ENCODE results near the gene DEPDC5.
A peak's percentile ranks its signal among the peaks of the same experiment; 100 is the strongest.
"Not testable (repeated sequence)": the region's sequence is repeated elsewhere in the genome, so short reads cannot be mapped to it uniquely, and the experiment has no call there.

Gene DEPDC5

DNA sequence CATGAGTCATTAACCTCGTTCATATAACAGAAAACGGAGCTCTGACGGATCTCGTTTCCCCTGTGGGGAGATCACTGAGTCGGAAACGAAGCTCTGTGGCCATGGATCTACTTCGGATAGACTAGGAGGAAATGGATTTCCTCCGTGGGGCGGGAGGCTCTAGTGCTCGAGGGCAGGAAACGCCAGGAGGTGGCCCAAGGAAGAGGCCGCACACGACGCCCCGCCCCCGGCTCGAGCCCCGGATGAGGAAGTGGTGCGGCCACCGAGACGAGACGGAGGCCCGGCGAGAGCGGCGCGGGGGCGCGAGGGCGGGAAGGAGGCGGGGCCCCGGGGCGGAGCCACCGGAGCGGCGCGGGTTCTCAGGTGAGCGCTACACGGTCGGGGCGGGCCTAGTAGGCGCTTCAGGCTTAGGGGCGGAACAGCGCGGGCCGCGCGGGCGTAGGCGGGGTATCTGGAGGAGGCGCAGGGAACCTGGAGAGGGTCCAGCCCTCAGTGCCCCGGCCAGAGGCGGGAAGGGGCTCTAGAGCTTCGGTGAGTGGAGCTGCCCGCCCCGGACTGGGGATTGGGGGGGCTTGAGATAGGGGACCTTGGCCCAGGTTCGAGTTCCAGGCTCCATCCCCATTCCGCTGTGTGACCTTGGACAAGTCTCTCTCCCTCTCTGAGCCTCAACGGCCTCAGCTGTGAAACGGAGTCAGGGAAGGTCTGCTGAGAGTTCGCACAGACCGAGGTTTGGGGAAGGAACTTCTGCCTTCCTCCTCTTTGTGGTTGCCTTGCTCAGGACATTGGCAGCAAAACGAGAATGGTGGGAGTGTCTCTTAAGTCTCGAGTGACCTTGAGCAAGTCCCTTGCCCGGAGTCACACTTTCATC lies at the start of gene DEPDC5:
TSS of gene DEPDC5 (plus strand) at position 386 of the 868 bp plus-strand sequence. CDS start 903 bp downstream, outside the sequence.
- DNase-seq = peak; percentile 86 to 92

DNA sequence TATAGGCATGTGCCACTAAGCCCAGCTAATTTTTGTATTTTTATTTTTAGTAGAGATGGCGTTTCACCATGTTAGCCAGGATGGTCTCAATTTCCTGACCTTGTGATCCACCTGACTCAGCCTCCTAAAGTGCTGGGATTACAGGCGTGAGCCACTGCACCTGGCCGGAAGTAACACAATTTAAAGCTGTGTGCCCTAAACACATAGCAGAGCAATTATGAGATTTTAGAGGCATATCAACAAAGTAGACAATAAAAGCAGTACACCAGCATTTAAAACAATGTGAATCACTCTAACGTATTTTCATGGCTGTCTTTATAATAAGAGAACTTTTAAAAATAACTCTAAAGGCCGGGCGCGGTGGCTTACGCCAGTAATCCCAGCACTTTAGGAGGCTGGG lies 46.3 kb upstream of the DEPDC5 start:
- no peak for DNase-seq

DNA sequence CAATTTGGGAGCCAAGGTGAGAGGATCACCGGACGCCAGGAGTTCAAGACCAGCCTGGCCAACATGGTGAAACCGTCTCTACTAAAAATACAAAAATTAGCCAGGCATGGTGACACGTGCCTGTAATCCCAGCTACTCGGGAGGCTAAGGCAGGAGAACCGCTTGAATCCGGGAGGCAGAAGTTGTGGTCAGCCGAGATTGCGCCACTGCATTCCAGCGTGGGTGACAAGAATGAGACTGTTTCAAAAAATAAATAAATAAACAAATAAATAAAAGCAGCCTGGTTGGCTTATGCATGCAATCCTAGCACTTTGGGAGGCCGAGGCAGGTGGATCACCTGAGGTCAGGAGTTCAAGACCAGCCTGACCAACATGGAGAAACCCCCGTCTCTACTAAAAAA lies 42.6 kb upstream of the DEPDC5 start:
- DNase-seq = not testable (repeated sequence)

DNA sequence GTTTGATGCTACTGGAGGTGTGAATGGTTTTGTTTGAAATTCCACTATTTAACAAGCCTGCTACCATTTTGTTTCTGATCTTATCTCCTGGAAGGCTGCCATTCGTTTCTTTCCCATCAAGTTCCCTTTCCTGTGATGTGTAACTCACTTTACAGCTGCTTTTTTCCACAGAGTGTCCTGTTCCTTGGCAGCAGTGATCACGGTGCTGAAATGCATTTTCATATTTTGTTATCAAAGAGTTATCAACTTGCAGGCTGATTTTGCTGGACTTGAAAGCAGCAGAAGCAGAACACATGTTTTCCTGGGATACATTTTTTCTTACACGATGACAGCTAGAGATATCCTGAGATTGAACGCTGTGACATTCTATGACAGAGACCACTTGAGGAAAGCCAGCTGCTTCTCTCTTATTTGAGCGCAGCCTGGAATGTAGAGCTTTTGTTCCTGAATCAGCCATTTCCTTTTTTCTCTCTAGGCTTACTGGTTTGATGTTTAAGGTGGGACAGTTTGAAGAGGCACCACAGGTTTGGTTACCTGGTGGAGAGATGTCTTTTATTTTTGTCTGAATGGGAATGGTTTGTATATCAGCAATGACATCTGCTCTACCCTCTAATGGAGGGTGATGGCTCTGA lies 38.6 kb upstream of the DEPDC5 start:
- no peak for DNase-seq

DNA sequence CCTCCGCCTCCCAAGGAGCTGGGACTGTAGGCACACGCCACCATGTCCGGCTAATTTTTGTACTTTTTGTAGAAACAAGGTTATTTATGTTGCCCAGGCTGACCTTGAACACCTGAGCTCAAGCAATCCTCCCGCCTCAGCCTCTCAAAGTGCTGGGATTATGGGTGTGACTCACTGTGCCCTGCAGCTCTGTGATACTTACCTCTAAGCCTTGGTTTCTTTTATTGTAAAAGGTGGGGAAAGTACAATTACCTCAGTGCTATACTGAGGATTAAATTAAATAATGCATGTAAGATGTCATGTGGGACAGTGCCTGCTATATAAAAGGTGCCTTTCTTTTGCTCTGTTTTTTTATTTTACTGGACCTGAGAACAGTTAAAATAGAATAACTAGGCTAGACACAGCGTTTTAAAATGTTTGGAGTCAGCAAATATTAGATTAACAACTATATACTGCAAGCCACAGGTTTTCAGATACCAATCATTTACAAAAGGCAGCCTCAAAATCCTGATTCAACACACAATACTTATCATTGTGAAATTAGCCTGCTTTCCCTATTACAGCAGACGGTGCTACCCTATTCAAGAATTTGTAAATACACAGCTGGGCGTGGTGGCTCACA lies 33.9 kb upstream of the DEPDC5 start:
- DNase-seq = no peak

DNA sequence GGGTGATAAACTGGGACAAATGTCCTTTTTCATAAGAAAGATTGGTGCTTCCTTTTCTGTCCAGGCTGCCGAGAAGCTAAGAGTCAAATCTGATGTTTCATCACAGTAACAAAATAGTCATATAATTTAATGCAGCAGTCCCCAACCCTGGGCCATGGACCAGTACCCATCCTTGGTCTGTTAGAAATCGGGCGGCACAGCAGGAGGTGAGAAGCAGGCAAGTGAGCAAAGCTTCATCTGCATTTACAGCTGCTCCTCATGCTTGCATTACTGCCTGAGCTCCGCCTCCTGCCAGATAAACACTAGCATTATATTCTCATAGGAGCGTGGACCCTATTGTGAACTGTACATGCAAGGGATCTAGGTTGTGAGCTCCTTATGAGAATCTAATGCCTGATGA lies 30.1 kb upstream of the DEPDC5 start:
- DNase-seq = no peak

DNA sequence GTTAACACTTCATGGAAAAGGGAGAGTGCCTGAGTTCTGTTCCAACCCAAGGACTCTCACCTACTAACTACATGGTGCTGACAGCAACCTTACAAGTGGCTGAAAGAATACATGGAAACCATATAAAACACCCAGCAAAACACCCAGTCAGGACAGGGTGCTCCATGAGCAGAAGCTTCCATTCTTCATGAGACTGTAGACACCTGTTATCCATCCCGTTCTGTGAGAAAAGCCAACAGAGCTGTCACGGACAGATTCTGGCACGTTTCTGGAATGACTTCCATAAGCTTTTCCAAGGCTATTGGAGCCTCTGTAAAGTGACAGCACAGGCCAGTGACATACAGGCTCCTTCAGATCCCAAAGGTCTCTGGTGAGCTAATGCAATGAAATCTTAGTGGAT lies 27.1 kb upstream of the DEPDC5 start:
- no peak for DNase-seq

DNA sequence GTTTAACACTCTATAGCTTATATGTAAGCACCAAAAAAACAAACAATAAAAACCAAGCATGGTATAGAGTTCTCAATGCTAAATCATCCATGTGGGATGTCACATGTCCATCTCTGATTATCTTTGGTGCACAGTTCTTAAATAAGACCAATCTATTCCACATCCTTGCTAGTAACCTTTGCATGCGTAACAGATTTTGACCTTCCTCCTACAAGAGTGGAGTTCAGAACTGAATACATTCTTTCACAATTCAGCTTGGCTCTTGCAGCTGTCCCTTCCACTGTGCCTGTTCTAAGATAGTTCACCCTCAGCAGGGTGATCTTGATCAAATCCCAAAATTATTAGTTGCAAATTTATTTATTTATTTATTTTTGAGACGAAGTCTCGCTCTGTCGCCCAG lies 25.0 kb upstream of the DEPDC5 start:
- no peak for DNase-seq

DNA sequence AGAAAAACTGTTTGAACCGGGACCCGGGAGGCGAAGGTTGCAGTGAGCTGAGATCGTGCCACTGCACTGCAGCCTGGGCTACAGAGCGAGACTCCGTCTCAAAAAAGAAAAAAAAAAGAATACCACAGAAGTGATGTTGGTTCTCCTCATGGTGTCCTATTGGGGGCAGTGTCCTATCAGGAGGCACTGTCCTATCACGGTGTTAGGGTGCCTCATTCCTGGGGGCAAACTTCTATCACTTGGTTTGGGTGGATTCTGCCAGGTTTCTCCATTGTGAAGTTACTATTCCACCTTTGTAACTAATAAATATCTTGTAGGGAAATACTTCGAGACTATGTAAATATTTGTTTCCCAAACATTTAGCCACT lies 23.5 kb upstream of the DEPDC5 start:
- no peak for DNase-seq

DNA sequence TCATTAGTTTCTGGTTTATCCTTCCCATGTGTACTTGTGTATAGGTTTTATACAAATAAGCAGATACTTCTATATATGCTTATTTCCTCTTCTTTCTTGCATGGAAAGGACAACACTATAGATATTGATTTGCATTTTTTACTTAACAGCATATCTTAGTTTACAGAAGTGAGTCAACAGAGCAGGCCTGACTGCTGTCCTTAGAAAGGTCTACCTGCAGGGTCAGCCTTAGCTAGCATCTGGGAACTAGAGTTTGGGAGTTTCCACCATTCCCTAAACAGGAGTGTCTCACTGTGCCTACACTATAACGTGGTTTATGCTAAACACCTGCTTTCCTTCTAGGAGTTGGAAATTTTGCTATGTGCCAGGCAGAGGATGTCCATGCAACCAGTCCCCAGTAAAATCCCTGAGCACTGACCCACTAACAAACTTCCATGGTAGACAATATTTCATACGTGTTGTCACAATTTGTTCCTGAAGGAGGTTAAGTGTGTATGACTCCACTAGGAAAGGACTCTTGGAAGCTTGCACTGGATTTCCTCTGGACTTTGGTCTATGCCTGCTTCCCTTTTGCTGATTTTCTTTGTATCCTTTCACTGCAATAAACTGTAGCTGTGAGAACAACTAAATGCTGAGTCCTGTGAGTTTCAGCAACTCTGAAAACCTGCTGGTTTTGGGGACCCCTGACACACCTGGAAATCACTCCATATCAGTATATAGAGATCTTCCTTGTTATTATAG lies 21.6 kb upstream of the DEPDC5 start:
- DNase-seq = no peak

DNA sequence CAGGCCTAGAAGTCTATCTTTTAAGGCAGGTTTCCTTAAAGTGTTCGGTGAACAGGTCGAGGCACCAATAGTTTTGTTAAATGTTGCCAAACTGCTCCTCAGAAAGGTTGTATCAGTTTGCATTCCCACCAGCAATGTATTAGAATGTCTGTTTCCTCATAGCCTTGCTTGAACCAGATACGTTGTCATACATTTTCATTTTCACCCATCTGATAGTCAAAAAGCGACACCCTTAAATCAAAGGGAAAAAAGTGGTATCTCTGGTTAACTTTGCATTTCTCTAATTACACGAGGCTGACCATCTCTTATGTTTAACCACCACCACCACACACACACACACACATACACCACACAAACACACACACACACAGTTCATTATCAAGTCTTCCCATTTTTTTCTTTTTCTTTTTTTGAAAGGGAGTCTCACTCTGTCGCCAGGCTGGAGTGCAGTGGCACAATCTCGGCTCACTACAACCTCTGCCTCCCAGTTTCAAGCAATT lies 20.2 kb upstream of the DEPDC5 start:
- DNase-seq = no peak

DNA sequence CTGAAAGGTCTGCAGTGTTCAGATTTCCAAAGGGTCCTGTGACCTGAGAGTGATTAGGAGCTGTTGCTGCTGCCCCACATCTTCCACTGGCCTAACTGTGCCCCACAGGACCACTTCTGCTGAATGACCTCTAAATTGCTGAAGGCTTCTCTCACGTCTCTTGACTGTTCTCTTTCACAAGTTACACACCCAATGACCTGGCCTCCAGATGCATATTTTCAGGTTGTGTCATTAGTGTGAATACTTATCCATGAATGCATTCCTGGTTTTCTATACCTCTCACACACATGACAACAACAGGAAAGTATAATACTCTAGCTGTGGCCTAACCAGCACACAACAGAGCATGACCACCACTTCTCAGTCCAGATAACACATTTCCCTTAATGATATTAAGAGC lies 19.3 kb upstream of the DEPDC5 start:
- DNase-seq = no peak

DNA sequence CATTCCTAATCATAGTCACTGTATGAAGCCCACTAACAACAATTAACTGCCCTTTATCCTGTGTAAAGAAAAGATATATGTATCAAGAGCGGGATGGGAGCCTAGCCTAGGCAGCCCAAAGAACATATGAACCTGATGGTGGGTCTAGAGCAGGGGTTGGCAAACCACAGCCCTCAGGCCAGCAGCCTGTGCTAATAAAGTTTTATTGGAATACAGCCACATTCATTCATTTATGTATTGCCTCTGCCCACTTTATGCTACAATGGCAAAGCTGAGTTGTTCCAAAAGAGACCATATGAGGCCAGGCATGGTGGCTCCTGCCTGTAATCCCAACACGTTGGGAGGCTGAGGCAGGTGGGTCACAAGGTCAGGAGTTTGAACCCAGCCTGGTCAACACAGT lies 17.4 kb upstream of the DEPDC5 start:
- no peak for DNase-seq

DNA sequence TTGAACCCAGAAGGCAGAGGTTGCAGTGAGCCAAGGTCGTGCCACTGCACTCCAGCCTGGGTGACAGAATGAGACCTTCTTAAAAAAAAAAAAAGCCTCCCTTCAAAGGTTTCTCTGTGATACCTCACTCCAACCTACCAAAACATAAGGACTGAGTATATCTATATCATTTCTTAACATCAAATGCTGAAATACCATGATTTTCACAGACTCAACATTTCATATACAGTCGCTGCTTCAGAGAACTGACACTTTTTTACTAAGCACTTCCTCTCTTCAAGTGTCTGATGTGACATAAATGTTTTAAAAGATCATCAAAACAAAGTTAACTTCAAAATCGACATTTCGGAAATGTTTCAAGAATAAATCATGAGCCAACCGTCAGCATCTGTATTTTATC lies 15.9 kb upstream of the DEPDC5 start:
- DNase-seq = no peak

DNA sequence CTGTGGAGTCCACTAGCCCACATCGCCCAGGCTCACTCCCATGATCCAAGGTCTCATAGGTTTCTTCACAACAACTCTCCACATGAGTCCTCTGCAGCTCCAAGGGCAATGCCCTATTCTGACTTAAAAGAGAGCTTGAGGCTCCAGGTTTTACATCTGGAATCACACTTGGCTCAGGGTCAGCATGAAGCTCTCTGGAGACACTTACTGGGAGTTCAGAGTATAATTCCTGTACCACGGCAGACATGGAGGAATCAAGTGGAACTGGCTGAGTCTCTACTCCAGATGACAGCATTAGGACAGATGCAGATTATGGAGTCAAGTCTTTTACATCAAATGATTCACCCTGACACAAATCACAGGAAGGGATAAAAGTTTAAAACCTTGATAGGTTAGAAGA lies 15.3 kb upstream of the DEPDC5 start:
- no peak for DNase-seq

DNA sequence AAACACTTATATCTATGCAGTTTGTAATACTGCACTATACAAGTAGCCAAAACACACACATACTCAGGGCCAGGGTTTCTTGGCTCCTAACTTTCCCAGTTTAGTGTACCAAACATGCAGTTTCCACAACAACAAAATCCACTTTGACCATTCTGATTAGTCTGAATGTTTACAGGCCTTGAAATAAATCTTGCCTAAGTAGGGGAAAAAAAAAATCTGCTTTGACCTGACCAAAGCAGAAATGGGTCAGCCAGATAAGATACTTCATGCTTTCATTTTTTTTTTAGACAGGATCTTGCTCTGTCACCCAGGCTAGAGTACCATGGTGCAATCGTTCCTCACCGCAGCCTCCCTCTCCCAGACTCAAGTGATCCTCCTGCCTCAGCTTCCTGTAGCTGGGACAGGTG lies 14.0 kb upstream of the DEPDC5 start:
- DNase-seq = no peak

DNA sequence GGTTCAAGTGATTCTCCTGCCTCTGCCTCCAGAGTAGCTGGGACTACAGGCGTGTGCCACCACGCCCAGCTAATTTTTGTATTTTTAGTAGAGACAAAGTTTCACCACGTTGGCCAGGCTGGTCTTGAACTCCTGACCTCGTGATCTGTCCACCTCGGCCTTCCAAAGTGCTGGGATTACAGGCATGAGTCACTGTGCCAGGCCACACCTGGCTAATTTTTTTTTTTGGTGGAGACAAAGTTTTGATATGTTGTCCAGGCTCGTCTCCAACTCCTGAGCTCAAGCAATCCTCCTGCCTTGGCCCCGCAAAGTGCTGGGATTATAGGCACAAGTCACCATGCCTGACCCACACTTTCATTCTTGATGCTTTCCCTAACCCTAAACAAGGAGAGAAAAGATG lies 13.5 kb upstream of the DEPDC5 start:
- DNase-seq = not testable (repeated sequence)

DNA sequence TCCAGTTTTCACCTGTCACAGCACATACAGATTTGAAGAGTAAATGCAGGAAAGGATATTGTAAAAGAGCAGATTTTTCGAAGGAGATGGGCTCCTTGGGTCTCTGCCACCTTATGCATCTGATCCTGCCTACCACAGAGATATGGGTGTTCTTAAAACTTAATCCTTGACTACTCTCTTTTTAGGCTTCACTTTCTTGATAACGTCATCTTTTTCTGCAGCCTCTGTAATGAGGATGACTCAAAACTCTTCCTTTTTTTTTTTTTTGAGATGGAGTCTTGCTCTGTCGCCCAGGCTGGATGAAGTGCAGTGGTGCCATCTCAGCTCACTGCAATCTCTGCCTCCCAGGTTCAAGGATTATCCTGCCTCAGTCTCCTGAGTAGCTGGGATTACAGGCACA lies 11.7 kb upstream of the DEPDC5 start:
- DNase-seq = no peak

DNA sequence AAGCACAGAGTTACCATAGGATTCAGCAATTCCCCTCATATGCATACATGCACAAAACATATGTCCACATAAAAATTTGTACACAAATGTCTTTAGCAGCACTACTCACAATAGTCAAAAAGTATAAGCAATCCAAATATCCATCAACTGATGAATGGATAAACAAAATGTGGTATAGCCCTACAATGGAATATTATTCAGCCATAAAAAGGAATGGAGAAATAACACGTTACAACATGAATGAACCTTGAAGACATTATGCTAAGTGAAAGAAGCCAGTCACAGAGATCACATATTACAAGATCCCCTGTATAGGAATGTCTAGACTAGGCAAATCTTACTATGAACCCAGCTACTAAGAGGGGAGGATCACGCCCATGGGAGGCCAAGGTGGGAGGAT lies 11.1 kb upstream of the DEPDC5 start:
- DNase-seq = no peak

DNA sequence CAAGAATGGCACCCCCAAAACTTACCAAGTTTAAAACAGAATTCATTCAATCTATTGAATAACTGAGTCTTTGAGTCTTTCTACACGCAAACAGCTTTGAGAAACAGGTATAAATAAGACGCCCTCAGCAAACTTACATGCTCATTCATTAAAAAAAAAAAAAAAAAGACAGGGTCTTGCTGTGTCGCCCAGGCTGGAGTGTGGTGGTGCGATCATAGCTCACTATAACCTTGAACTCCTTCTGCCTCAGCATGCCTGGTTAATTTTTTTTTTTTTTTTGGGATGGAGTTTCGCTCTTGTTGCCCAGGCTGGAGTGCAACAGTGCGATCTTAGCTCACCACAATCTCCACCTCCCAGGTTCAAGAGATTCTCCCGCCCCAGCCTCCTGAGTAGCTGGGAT lies 9.9 kb upstream of the DEPDC5 start:
- DNase-seq = no peak

DNA sequence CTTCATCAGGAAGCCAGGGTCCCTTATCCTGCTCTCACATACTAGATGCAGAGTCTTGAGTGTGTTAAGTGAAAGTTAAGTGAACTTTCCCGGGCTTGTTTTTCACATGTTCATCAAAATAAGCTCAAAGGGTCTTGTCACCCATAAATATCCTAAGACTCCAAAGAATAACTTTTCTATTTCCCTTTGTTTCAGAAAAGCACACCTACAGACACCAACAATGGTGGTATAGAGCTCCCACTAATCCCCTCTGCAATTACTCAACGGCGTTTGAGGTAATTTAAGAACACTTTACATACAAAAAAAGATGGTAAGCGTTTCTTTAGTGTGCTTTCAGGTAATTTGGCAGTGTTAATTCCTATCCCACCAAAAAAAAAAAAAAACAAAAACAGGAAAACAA lies 6.4 kb upstream of the DEPDC5 start:
- DNase-seq = no peak

DNA sequence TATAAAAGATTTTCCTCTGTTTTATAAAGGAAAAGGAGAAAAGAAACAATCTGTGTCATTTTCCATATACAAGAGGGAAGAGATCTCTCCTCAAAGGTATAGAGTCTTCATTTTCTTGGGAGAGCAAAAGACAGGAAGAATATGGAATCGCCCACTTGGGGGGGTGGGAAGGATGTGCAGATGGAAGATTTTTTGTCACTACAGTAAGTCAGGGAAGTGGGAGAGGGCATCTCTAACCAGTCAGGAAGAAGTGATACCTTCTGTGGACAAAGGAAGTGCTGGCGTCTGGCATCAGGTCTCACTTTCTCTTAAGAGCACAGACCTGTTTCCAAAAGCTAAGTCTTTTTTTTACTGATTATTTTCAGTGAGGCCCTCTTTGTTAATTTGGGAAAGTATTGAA lies 5.3 kb upstream of the DEPDC5 start:
- DNase-seq = no peak

DNA sequence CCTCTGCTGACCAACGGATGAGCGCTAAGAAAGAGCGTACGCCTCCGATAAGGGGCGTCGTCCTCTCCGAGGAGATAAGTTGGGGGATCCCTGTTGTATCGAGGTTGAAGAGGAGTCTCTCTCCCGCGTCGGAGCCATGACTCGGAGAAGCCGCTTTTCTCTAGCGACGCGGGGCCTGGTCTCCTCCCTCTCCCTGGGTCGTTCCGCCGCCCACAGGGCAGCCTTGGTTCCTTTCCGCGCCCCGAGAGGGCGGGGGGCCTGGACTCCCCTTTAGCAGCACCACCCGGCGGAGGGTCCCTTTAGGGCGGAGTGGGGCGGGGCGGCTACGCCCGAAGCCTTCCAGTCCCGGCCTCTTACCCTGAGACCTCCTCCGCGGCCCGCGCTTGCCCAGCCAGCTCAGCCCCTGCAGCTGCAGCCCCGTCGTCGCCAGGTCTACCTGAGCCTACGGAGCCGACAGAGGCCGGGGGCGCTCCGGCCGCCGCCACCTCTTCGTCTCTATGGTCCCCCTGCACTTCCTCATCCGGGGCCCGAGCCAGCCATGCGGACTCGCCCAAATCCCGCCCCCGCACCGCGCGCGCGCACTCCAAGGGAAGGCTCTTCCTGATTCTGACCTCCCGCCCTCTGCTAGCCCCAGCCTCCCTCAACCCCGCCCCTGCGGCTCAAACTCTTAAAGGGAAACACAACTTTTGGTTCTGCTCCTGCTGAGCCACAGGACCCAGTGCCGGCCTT lies 4.0 kb upstream of the DEPDC5 start, which contains the start of gene PRR14L:
TSS of gene PRR14L (minus strand) at position 497 of the 729 bp plus-strand sequence. CDS start 11,272 bp downstream, outside the sequence.
- peak; percentile 92 for DNase-seq

All from AML-193 (cell line).